Dendritic cell treated with granulocyte-macrophage colony-stimulating factor and Interleukin-4, amounts not matched to agents 40 ng/mL and 50 ng/mL, for 4 days (primary cell): ENCODE results near the gene FAM181A.

Experiments
- H3K27ac Mint-ChIP-seq: one replicate; pipeline ENCODE4 v1.8.0; 2022; ENCODE audit warnings: mild to moderate bottlenecking, mixed read lengths
- H3K27me3 Mint-ChIP-seq: one replicate; pipeline ENCODE4 v1.8.0; 2022; ENCODE audit warnings: mild to moderate bottlenecking, mixed read lengths
- H3K36me3 Mint-ChIP-seq: one replicate; pipeline ENCODE4 v1.8.0; 2022; ENCODE audit warnings: low read depth, mixed read lengths
- H3K4me1 Mint-ChIP-seq: one replicate; pipeline ENCODE4 v1.8.0; 2022; ENCODE audit warnings: low read depth, mixed read lengths
- H3K4me3 Mint-ChIP-seq: one replicate; pipeline ENCODE4 v1.8.0; 2022; ENCODE audit warnings: mild to moderate bottlenecking, moderate library complexity, mixed read lengths
- H3K9me3 Mint-ChIP-seq: one replicate; pipeline ENCODE4 v1.8.0; 2022; ENCODE audit warnings: mixed read lengths
- intact Hi-C: fragments of 100-400 bp; cut with micrococcal nuclease; formaldehyde crosslinking; loops from one replicate; pipeline ENCODE4 v1.15.0; 2022

FAM181A gene

GRCh38 chr14:93895023-93895604 lies 32.0 kb upstream of the FAM181A start:
- intact Hi-C loops, result no loop called here
- Mint-ChIP-seq H3K36me3 (no peaks in the 10 kb centered on the region), H3K4me3 (no peak overlapping the region), H3K27me3 (peaks cover 16% of the 10 kb centered on the region), H3K4me1 (no peaks in the 10 kb centered on the region), H3K9me3 (no peaks in the 10 kb centered on the region), H3K27ac (no peak overlapping the region)

DNA sequence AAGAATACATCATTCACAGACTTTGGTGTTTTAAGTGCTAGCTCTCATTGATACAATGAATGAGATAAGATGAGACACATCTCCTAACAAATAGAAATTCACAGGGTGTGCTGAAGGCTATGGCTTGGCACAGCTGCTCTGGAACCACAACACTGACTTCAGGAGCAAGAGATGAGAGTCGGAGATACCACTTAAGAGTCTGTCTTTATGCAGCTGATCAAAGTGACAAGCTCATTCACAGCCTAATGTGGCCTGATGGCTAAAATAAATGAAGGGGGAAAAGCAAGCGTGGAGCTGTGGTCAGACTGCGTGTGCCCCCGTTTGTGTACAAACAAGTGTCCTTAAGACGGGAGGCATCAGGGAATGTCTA lies 29.7 kb upstream of the FAM181A start:
- Mint-ChIP-seq H3K4me3 (no peak overlapping the region), H3K9me3 (peaks cover 6% of the 10 kb centered on the region), H3K36me3 (no peaks in the 10 kb centered on the region), H3K4me1 (no peaks in the 10 kb centered on the region), H3K27me3 (peaks cover 4% of the 10 kb centered on the region), H3K27ac (no peak overlapping the region)
- intact Hi-C loops, result no loop called here

- Mint-ChIP-seq H3K9me3 (peaks cover 6% of the 10 kb centered on the region), H3K4me3 (no peak overlapping the region), H3K27me3 (peaks cover 3% of the 10 kb centered on the region), H3K36me3 (no peaks in the 10 kb centered on the region), H3K4me1 (no peaks in the 10 kb centered on the region), H3K27ac (no peak overlapping the region)
- intact Hi-C loops, result no loop called here
Measured at GRCh38 chr14:93898081-93898611, 29.0 kb upstream of the FAM181A start.

- Mint-ChIP-seq H3K27me3 (peaks cover 8% of the 10 kb centered on the region), H3K9me3 (peaks cover 6% of the 10 kb centered on the region), H3K4me1 (no peaks in the 10 kb centered on the region), H3K4me3 (no peak overlapping the region), H3K36me3 (no peaks in the 10 kb centered on the region), H3K27ac (no peak overlapping the region)
- intact Hi-C loops, result no loop called here
Measured at GRCh38 chr14:93898731-93899130, 28.4 kb upstream of the FAM181A start.

- H3K4me1 Mint-ChIP-seq, result no peaks in the 10 kb centered on the region
- no peak overlapping the region for H3K27ac Mint-ChIP-seq
- H3K27me3 Mint-ChIP-seq, result peaks cover 12% of the 10 kb centered on the region
- intact Hi-C loops, result no loop called here
- no peak overlapping the region for H3K4me3 Mint-ChIP-seq
- H3K36me3 Mint-ChIP-seq, result no peaks in the 10 kb centered on the region
- H3K9me3 Mint-ChIP-seq, result peaks cover 6% of the 10 kb centered on the region
Measured at GRCh38 chr14:93901813-93902212, 25.3 kb upstream of the FAM181A start.

DNA sequence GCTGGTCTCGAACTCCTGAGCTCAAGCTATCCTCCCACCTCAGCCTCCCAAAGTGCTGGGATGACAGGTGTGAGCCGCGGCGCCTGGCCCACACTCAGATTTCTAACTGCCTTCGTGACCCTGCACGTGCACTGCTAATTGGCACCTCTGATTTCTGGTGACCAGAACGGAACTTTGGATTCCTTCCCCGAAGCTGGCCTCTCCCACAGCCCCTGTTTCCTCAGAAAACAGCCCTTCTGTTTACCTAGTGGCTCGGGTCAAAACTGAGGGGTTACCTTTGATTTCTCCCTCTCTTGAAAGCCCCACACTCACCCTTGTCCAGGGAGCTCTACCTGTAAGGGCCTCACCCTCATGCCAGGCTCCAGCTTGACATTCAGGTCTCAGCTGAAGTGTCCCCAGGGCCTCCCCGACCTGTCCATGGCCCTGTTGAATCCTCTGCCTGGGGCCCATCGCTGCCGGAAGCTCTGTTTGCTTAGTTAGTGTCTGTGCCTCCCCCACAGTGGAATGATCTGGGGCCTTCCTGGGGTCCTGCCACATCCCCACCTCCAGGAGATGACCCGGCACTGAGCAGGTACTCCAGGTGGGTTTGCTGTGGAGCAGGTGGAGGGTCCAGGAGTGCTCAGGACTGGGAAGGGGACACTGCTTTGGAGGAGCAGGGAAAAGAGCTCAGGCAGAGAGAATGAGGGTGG lies 24.4 kb upstream of the FAM181A start:
- Mint-ChIP-seq H3K9me3 (peaks cover 6% of the 10 kb centered on the region), H3K27ac (no peak overlapping the region), H3K4me1 (no peaks in the 10 kb centered on the region), H3K36me3 (no peaks in the 10 kb centered on the region), H3K27me3 (peaks cover 12% of the 10 kb centered on the region), H3K4me3 (no peak overlapping the region)
- intact Hi-C loops, result no loop called here

DNA sequence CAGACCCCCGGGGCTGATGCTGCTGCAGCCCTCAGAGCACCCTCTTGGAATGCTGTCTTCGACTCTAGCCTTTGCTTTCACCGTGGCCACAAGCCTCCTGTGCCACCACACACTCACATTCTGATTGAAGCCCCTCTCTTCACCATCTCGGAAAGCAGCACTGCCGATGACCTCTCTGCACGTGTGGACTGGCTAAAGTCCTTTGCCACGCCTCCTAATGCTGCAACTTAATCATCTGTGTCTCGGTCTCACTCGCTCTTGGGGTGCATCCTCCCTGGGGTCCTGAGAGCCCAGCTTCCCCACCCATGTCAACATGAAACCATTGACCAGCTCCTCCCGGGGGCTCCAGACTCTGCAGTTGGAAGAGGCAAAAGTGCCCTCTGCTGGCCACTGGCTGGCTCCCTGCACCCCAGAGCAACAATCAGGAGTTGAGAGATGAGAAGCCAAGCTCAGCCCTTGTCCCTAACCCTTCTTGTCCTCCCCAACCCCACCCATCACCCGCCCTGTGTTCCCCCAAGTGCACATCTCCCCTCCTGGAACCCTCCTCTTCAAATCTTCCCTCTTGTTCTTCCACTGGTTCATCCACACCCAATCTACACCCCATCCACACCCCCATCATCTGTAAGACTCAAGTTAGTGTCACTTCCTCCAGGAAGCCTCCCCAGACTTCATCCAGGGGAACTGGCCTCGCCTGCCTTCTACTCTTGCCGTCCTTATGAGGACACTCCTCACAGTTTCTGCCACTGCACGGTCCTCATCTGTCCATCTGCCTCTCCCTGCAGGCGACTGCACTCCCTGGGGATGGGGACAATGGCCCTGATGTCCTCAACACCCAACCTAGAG lies 23.6 kb upstream of the FAM181A start:
- H3K36me3 Mint-ChIP-seq, result no peaks in the 10 kb centered on the region
- H3K9me3 Mint-ChIP-seq, result peaks cover 7% of the 10 kb centered on the region
- no peaks in the 10 kb centered on the region for H3K4me1 Mint-ChIP-seq
- no peak overlapping the region for H3K4me3 Mint-ChIP-seq
- H3K27me3 Mint-ChIP-seq, result peaks cover 12% of the 10 kb centered on the region
- no peak overlapping the region for H3K27ac Mint-ChIP-seq
- intact Hi-C loops, result no loop called here

GRCh38 chr14:93905623-93906022 lies 21.5 kb upstream of the FAM181A start:
- H3K27ac Mint-ChIP-seq, result no peak overlapping the region
- intact Hi-C loops, result loop anchor here (1.0 kb wide), 1 partner anchor 250 kb away; no protein-coding TSS in a partner anchor
- no peaks in the 10 kb centered on the region for H3K4me1 Mint-ChIP-seq
- H3K27me3 Mint-ChIP-seq, result peaks cover 12% of the 10 kb centered on the region
- H3K36me3 Mint-ChIP-seq, result no peaks in the 10 kb centered on the region
- peaks cover 9% of the 10 kb centered on the region for H3K9me3 Mint-ChIP-seq
- no peak overlapping the region for H3K4me3 Mint-ChIP-seq

DNA sequence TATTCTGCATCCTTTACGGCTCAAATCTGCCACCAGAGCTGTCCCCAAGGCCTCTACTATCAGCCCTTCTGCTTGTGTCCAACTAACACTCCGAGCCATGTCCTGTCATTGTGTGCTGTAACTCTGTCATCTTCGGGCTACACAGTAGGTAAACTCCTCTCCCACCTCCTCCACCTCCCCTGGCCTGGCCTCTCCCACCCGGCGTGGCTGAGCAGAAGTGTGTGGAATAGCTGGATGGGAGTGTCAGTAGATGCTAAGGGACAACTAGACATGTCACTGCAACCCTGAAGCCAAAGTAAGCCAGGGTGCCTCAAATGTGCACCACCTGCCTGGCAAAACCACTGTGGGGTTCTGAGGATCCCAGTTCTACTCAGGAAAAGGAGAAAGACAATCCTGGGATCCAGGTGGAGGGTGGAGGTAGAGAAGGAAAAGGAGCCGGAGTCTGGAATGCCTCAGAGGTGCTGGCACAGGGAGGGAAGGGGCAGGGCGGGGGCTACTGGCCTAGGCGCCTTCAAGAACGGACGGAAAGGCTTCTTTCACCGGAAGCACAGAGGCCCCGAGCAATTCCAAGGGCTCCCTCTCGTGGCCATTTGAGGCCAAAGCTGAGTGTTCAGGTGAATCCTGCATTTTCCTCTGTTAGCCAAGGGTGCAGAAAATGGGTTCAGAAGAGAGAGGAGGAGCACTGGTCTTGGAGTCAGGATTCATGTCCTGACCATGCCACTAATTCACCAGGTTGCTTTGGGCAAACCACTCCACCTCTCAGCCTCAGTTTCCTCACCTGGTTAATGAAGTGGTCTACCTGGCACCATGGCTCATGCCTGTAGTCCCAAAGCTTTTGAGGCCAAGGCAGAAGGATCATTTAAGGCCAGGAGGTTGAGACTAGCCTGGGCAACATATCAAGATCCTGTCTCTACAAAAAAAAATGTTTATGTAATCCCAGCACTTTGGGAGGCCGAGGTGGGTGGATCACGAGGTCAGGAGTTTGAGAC lies 20.5 kb upstream of the FAM181A start:
- intact Hi-C loops, result loop anchor here (1.0 kb wide), 1 partner anchor 251 kb away; no protein-coding TSS in a partner anchor
- no peak overlapping the region for H3K4me3 Mint-ChIP-seq
- H3K4me1 Mint-ChIP-seq, result no peaks in the 10 kb centered on the region
- H3K9me3 Mint-ChIP-seq, result peaks cover 8% of the 10 kb centered on the region
- H3K27me3 Mint-ChIP-seq, result peaks cover 12% of the 10 kb centered on the region
- no peaks in the 10 kb centered on the region for H3K36me3 Mint-ChIP-seq
- H3K27ac Mint-ChIP-seq, result no peak overlapping the region

DNA sequence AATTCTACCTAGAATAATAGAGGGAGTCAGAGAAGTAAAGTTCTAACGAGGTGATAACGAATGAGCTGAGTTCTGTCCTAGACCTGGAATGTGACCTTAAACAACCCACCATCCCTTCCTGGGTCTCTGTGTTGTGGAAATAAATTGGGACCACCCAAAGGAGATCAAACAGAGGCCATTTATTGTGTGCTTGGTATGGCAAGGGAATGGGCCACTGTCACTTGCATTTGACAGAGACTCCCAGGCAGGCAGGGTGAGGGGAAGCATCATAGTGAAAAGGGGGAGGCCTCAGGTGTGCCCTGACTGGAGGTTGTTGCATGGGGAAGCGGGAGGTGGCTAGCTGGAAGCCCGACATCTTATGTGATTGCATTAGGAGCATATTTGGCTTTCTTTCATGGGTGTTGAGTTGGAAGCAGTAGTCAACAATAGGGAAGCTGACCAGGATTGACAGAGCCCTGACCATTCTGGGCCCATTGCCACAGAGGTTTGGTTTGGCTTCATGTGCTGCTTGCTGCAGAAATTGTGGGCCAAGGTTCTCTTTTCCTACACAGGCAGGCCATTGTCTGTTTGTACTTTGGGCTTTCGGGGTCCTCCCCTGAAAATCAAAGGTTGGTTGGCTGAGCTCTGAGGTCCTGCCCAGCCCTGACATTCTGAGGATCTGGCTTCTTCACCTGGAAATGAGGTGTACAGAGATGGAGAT lies 17.6 kb upstream of the FAM181A start:
- no peak overlapping the region for H3K27ac Mint-ChIP-seq
- intact Hi-C loops, result no loop called here
- no peaks in the 10 kb centered on the region for H3K4me1 Mint-ChIP-seq
- H3K9me3 Mint-ChIP-seq, result peaks cover 15% of the 10 kb centered on the region
- H3K36me3 Mint-ChIP-seq, result no peaks in the 10 kb centered on the region
- peaks cover 4% of the 10 kb centered on the region for H3K27me3 Mint-ChIP-seq
- H3K4me3 Mint-ChIP-seq, result no peak overlapping the region

GRCh38 chr14:93911975-93912615 lies 15.0 kb upstream of the FAM181A start:
- H3K4me3 Mint-ChIP-seq, result no peak overlapping the region
- intact Hi-C loops, result no loop called here
- H3K27ac Mint-ChIP-seq, result no peak overlapping the region
- peaks cover 17% of the 10 kb centered on the region for H3K9me3 Mint-ChIP-seq
- no peaks in the 10 kb centered on the region for H3K36me3 Mint-ChIP-seq
- no peaks in the 10 kb centered on the region for H3K4me1 Mint-ChIP-seq
- peaks cover 4% of the 10 kb centered on the region for H3K27me3 Mint-ChIP-seq

- H3K4me1 Mint-ChIP-seq, result no peaks in the 10 kb centered on the region
- H3K27me3 Mint-ChIP-seq, result peaks cover 4% of the 10 kb centered on the region
- H3K36me3 Mint-ChIP-seq, result no peaks in the 10 kb centered on the region
- peaks cover 17% of the 10 kb centered on the region for H3K9me3 Mint-ChIP-seq
- H3K4me3 Mint-ChIP-seq, result no peak overlapping the region
- no peak overlapping the region for H3K27ac Mint-ChIP-seq
- intact Hi-C loops, result no loop called here
Measured at GRCh38 chr14:93912782-93913181, 14.4 kb upstream of the FAM181A start.
